GM19193 (cell line): ENCODE results near the gene SEMA4F.

ENCODE experiments used
- POLR2A ChIP-seq: IDR thresholded peaks from 4 replicates; pipeline ENCODE4 v1.6.1; 2011; ENCODE audit not compliant: insufficient read depth, insufficient read length; ENCODE audit errors: extremely low read depth

Gene SEMA4F

DNA sequence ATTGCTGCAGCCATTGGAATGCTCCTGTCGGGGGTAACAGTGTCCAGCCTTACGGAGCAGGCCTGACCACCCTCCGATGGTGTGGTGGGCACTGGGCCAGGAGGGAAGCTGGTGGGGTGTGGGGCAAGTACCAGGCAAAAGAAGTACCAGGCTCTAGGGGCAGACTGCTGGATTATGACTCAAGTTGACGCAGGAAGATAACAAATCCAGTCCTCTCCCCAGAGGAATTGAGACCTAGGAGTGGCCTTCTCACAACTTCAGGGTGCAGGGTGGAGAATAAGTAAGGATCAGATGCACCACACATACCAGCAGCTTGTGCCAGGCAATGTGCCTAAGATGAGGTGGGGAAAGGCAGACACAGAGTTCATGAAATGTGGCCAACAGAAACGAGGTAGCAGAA lies 37.9 kb downstream of the SEMA4F start:
- TF ChIP-seq POLR2A: no peak

DNA sequence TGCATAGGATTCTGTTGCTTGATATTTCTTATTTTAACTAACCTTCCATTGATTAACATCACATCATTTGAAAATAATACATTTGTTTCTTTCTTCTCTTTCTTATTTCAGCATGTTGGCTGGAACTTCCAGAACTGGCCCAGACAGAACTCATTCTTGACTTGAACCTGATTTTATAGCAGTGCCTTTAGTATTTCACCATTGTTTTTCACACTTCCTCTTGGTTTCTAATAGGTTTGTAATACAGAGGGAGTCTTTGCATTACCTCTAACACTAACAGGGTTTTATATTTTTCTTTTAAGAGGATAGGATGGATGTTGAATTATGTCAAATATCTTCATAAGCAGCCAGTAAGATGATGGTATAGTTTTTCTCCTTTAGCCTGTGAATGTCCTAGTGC lies 39.2 kb downstream of the SEMA4F start:
- TF ChIP-seq POLR2A: no peak

DNA sequence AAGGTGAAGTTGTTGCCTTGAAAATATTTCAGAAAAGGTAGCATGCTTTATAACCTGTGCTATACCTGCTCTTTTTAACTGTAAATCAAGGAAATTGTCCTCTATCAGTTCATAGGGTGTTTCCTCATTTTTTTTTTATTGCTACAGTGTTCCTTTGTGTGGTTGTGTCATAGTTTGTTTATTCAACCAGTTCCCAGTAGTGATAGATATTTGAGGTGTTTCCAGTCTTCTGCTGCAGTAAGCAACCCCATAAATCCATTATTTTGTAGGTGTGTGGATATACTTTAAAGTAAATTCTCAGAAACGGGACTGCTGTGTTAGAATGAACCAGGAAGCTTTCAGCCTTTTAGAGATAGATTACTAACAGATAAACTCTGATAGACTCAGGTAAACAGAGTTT lies 39.6 kb downstream of the SEMA4F start:
- no peak for TF ChIP-seq POLR2A

DNA sequence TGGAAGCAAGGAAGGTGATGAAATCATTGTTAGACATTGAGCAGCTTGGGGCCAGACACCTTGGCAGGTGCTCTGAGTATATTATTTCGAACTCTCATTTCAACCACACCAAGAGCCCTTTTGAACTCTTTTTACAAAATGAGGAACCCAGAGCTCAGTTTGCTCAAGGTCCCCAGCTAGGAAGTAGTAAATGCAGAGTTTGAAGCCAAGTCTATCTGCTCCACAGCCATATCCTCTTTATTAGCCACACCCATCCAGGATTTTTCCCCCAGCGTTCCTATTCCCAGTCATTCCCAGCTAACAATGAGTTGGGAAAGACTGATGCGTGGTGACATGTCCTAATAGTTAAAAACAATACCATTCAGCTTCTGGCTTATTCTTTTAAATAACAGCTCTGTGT lies 40.2 kb downstream of the SEMA4F start:
- TF ChIP-seq POLR2A: no peak

DNA sequence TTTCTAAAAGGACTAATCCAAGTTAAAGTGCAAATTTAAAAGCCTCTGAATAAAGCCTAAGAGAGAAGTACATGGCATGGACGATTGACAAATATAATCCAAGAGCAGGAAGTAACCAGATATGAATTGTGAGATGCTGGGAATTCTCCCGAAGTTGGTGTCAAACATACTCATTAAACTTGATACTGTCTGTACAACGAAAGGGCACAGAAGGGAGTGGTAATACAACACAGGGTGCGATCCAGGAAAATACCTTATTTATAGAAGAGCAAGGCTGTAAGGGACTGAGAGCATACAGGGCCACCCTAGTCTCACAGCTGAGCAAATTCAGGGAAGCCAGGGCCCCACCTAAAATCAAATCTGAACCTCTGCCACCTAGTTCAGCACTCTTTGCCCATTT lies 41.6 kb downstream of the SEMA4F start:
- no peak for TF ChIP-seq POLR2A

DNA sequence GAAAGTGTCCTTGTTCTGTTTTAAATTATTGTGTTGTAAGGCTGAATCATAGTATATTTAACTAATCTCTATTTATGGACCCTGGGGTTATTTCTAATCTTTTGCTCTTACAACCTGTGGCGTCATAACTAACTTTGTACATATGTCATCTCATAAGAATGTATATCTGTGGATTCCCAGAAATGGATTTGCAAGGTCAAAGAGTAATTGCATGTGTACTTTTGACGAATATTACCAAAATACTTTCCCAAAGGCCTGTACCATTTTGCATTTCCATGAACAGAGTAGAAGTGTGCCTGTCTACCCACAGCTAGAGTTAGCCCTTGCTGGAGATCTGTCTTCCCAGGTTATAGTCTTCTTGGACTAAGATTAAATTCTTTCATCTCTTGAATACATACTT lies 42.8 kb downstream of the SEMA4F start:
- TF ChIP-seq POLR2A: no peak

DNA sequence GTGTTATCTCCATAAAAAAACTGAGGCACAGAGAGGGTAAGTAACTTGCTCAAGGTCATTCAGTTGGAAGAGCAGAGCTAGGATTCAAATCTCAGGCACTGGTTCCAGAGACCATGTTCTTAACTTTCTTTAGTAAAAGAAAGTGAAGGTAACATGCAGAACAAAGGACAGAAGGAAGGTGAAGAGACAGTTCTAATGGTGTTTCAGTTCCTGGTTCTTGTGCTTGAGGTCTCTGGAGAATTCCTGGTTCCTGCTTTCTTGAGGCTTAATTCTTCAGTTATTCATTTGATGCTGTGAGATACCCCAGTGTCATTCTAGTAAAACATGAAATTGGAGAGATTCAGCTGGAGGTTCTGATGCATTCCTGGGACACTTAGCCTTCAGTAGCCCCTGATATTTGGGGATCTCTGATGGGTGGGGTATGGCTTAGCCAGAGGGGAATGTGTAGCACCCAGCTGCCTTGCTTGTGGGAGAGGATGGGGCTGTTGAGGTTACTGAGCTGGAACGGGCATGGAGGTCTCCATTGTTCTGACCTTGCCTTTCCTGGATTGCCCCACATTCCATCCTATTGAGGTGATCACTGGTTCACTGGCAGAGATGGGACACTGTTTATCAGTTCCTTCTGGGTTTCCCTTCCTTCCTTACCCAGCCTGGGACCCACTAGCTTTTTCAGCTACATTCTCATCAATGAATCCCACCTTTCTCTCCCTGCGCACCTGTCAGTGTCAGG lies 46.8 kb downstream of the SEMA4F start:
- TF ChIP-seq POLR2A: no peak

DNA sequence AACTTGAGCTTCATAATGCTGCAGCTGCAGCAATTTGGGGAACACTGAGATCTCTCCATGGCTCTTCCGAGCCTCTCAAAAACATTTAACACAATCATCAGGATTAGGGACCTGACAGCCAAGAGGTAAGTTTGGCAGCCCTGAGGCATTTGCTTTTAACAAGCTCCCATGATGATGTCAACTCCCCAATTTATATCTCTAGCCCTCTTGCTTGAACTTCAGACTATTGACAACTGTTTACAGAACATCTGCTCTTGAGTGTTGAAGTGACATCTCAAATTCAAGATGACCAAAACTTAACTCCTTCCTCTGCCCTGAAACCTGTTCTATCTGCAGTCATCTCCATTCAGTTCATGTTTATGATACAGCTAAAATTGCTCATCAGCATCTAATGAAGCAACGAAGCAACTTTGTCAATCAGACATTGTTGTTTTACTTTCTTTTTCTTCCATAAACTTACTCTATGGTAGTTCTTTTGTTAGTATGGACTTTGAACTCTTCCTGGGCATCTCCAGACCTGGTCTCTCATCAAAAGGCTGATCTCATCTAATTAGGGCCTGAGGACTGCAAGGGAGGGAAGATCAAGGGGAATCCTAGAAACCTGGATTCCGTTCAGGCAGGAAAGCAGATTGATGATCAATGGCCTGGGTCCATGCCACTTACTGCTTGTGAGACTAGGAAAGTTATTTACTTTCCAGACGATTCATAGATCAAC lies 48.1 kb downstream of the SEMA4F start:
- no peak for TF ChIP-seq POLR2A

DNA sequence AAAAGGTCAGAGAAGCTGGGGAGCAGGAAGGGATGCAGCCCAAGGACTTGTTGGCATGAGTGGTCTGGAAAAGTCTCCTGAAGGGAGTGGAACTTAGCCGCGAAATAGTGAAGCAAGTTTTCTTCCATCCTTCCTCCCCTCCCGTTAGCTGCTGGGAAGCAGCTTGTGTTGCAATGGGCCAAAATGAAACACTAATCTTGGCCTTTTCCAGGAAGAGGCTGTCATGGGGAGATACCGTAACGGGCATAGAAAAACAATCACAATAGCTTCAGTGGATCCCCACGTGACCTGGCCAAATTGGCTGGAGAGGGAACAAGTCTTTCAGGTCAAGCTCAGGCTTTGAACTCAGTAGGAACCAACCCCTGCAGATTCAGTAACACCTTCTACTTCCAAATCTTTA lies 49.3 kb downstream of the SEMA4F start:
- no peak for TF ChIP-seq POLR2A

DNA sequence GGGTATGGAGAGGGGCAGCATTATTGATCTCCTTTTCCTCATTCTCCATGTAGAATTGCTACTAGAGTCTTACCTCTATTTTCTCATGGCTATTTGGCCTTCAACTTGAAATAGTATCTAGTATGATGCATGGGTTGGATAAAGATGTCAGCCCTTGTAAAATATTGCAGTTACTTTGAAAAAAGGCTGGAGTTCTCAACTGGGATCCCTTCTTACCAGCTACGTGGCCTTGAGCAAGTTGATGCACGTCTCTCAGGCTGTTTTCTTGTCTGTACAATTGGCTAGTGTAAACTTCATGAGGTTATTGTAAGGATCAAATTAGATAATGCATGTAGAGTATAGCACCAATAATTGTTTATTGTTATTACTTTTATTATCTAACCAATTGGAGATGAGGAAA lies 50.2 kb downstream of the SEMA4F start:
- TF ChIP-seq POLR2A: no peak

DNA sequence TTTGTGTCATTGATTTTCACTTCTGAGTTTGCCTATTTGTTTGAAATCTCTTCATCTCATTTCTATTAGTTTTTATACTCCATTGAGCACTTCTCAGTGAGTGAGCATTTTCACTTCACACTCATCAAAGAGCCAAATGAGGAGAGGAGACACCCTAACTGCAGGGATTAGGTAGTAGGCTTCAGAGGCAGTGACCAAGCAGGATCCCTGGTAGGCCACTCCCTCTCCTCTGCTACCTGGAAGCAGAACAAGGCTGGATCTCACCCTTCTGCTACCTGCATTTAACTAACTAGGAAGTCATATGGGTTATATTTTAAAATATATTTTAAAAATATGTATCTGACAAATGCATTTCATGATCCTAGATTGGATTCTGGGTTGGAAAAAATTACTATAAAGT lies 52.7 kb downstream of the SEMA4F start:
- no peak for TF ChIP-seq POLR2A

DNA sequence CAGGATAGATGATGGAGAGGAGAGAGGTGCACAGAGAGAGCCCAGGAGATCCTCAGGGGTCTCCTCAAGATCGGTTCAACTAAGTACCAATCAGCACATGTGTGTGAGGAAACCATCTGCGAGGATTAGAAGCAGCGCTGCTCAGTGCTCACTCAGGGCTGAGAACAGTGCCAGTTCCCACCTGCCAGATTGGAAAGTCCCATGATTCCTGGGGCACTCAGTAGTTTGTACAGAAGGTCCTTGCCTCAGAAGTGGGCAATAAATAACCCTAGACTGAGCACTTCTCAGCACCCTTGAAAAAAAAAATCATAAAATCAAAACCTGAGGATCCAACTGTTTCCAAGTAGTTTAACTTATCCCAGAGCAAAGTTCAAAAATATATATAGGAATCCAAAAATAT lies 53.8 kb downstream of the SEMA4F start:
- no peak for TF ChIP-seq POLR2A

DNA sequence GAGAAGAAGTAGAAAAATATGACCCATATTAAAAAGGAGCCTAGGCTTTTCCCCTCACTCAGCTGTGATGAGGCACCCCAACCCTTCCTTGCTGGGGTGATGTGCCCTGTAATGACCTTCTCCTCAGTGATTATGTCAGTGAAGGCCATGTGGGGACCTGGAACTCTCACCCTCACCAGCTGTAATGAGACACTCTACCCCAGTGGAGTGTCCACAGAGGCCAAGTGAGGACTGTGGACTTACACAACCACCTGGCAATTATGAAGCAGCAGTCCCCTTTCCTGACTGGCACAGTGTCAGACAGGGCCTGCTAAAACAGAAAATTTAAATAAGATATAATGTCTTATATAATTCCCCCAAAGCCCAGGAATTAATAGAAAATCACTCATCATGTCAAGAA lies 54.2 kb downstream of the SEMA4F start:
- no peak for TF ChIP-seq POLR2A

DNA sequence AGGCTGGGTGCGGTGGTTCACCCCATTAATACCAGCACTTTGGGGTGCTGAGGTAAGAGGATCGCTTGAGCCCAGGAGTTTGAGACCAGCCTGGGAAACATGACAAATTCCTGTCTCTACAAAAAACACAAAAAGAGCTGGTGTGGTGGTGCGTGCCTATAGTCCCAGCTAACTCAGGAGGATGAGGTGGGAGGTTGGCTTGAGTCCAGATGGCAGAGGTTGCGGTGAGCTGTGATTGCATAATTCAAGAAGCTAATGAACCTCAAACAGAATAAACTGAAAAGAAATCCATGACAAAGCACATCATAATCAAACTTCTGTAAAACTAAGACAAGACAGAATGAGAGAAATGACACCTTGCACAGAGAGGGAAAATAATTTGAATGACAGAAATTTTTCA lies 54.8 kb downstream of the SEMA4F start:
- TF ChIP-seq POLR2A: no peak

DNA sequence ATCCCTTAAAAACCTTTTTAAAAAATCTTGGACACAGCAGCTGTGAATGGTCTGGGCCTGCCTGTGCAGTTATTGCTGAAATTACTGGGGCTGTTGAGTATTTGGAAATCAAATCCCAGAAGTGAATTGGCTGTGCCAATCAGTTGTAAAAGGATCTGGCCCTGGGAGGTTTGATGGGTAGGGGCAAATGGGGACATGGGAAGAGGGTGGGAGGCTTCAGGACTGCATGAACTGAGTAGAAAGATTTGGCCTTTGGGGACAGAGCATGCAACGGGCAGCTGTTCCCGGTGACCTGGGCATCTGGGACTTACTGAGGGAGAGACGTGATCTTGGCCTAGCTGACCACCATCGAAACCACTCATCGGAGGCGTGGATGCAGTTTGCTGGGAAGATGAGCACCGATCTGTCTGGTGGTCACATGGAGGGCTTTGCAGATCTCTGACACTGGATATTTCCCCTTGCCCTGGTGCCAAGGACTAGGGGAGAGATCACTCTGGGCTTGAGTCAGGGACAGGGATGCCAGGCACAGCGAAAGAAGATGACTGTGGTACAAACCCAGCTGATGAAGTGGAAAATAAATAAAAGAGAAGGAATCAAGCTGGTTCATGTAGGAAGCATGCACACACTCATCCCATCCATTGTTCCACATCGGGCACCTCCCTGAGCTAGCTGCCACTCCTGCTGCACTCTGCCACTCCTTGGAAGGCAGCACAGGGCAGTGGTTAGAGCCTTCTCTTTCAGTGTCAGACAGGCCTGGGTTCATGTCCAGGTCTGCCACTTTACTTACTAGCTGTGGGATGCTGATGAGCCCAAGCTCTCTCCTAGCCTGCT lies 58.4 kb downstream of the SEMA4F start:
- no peak for TF ChIP-seq POLR2A

DNA sequence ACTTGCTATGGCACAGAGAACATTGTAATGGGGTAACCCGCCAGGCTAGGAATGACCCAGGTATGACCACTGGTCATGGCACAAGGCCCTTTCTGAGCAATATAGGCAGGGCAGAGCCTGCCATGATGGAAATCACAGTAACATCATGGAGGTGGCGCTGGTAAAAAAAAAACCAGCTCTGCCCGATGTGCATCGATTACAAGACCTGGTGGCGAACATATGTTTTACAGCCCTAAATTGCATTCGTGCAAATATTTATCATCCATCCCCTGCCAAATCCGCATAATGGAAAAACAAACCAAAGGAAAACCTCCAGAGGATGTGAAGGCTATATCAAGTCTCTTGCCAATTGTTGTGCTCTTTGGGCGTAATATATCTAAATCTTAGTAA lies 60.6 kb downstream of the SEMA4F start:
- no peak for TF ChIP-seq POLR2A

DNA sequence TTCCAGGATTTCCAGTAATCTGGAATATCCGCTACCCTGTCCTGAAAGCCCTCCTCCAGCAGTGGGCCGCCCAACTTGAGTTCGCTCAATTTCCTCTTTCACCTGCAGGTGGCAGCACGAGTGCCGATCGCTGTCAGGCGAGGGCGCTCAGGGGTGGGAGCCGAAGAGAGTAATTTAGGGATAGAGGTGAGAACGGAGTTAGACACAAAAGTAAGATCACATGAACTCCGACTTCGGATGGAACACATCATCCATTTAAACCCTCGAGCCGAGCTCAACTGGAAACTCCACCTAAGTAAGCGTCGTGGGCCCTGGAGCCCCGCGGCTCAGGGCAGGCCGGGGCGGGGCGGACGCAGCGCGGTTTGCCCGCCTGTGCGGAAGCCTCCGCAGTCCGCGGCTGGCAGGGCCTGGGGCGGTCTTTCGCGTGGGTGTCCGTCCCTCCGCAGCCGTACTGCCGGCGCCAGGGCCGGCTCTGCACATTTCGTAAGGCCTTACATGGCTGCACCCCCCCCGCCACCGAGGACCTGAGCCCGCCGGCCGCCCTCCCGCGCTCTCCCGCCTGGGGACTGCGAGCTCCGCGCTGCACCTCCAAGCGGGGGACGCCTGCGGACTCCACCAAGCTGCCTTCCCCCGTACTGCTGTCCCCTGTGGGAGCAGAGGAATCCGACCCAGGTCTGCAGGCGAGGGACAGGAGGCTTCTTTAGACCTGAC lies 61.2 kb downstream of the SEMA4F start:
- TF ChIP-seq POLR2A: no peak
